Endothelial cell of umbilical vein (primary cell): Measurements from ENCODE around the gene GLRX. TPM values are rescaled to one million over a fixed set of nuclear protein-coding genes. Genes with fewer than 3 reads are reported as not detected.

Experiments
- BruUV-seq: library from RNA; stranded (reverse); fragments of 400-500 nt; replicated peaks from 2 replicates; lab custom pipeline; 2021; lab: Mats Ljungman, UMichigan
- CTCF ChIA-PET: fragments of 300-600, 350-600 bp; sonication (Branson Sonifier 250); formaldehyde crosslinking; loops from one replicate; lab custom pipeline; 2021; ENCODE audit warnings: antibody characterized with exemption, inconsistent platforms; lab: Charles Lee
- POLR2A ChIA-PET: fragments of 300-600, 350-600 bp; sonication (Branson Sonifier 250); formaldehyde crosslinking; loops from one replicate; lab custom pipeline; 2021; ENCODE audit warnings: antibody characterized with exemption, inconsistent platforms; lab: Charles Lee
- DNase-seq: peaks from one replicate; pipeline ENCODE4 v3.0.0-alpha.2; 2011; ENCODE audit warnings: low read depth, low spot score
- FAIRE-seq: peaks from 2 replicates; lab custom pipeline; 2011; peaks lifted over from hg19 to GRCh38; lab: Jason Lieb, UNC
- H2AFZ ChIP-seq: 2 replicates; pipeline ENCODE4 v1.6.0; 2012; ENCODE audit warnings: low read depth, low read length, control low read depth, inconsistent platforms
- H3K27ac ChIP-seq: 2 replicates; pipeline ENCODE4 v1.5.1; 2011; ENCODE audit warnings: low read depth, mild to moderate bottlenecking, control low read depth, low read length, moderate library complexity; ENCODE audit not compliant: insufficient read depth
- H3K27me3 ChIP-seq, 2 experiments: 2 replicates each; pipeline versions ENCODE4 v1.6.0 to v1.6.1; 2011; ENCODE audit warnings: low read length in 2 of 2, mixed read lengths in 1 of 2; ENCODE audit not compliant: control insufficient read depth in 2 of 2, insufficient read depth in 2 of 2
- H3K36me3 ChIP-seq, 2 experiments: 2 replicates in 1 of 2; 3 replicates in 1 of 2; pipeline ENCODE4 v1.5.1; 2011; ENCODE audit warnings: low read length in 2 of 2, mild to moderate bottlenecking in 1 of 2, moderate library complexity in 1 of 2; ENCODE audit not compliant: control insufficient read depth in 2 of 2, insufficient read depth in 2 of 2; ENCODE audit errors: extremely low read depth in 1 of 2
- H3K4me1 ChIP-seq: 3 replicates; pipeline ENCODE4 v1.5.1; 2011; ENCODE audit warnings: mild to moderate bottlenecking, low read length; ENCODE audit not compliant: control insufficient read depth, insufficient read depth; ENCODE audit errors: extremely low read depth
- H3K4me2 ChIP-seq: 2 replicates; pipeline ENCODE4 v1.6.1; 2011; ENCODE audit warnings: low read length, control low read depth, mixed read lengths; ENCODE audit not compliant: insufficient read depth
- H3K4me3 ChIP-seq, 3 experiments: fragments of 200-600 bp in 1 of 3; sonication (generic), shearing (Covaris generic) in 1 of 3; replicated peaks in 1 of 3; 2 replicates each; pipeline ENCODE4 v1.5.1; 2011 to 2016; ENCODE audit warnings: control low read depth in 3 of 3, low read length in 3 of 3, mild to moderate bottlenecking in 2 of 3, inconsistent platforms in 1 of 3, low read depth in 1 of 3, moderate library complexity in 1 of 3; ENCODE audit not compliant: insufficient read depth in 1 of 3
- H3K79me2 ChIP-seq: 2 replicates; pipeline ENCODE4 v1.6.0; 2012; ENCODE audit warnings: low read length, inconsistent platforms; ENCODE audit not compliant: control insufficient read depth, insufficient read depth
- H3K9ac ChIP-seq: replicated peaks from 2 replicates; pipeline ENCODE3; 2011; ENCODE audit warnings: low read length, control low read depth; ENCODE audit not compliant: insufficient read depth; ENCODE audit errors: extremely low read depth
- H3K9me1 ChIP-seq: replicated peaks from 3 replicates; pipeline ENCODE4 v1.6.0; 2011; ENCODE audit warnings: mild to moderate bottlenecking, low read length; ENCODE audit not compliant: control insufficient read depth, insufficient read depth; ENCODE audit errors: extremely low read depth
- H3K9me3 ChIP-seq: replicated peaks from 2 replicates; pipeline ENCODE4 v1.5.1; 2012; ENCODE audit warnings: low read length, inconsistent platforms; ENCODE audit not compliant: control insufficient read depth, insufficient read depth
- H4K20me1 ChIP-seq: replicated peaks from 2 replicates; pipeline ENCODE3; 2011; ENCODE audit warnings: mild to moderate bottlenecking, low read length; ENCODE audit not compliant: control insufficient read depth, insufficient read depth; ENCODE audit errors: extremely low read depth
- EZH2 ChIP-seq: IDR thresholded peaks from 2 replicates; pipeline ENCODE4 v1.6.1; 2012; ENCODE audit warnings: borderline replicate concordance, low read depth, mild to moderate bottlenecking, moderate library complexity, low read length, inconsistent platforms; ENCODE audit not compliant: severe bottlenecking
- FOS ChIP-seq: IDR thresholded peaks from 2 replicates; pipeline ENCODE4 v1.6.1; 2011; ENCODE audit warnings: mild to moderate bottlenecking, low read length, moderate library complexity, borderline replicate concordance; ENCODE audit not compliant: insufficient read depth
- GATA2 ChIP-seq: IDR thresholded peaks from 2 replicates; pipeline ENCODE4 v1.7.0; 2011; ENCODE audit warnings: low read depth, mild to moderate bottlenecking, moderate library complexity, mixed read lengths, low read length; ENCODE audit not compliant: insufficient read length, insufficient read depth
- JUN ChIP-seq: IDR thresholded peaks from 2 replicates; pipeline ENCODE4 v1.6.1; 2011; ENCODE audit warnings: borderline replicate concordance, low read depth; ENCODE audit not compliant: insufficient read length, insufficient read depth
- MYC ChIP-seq: IDR thresholded peaks from one replicate; pipeline ENCODE4 v1.6.1; 2011; ENCODE audit warnings: mild to moderate bottlenecking, low read depth, low read length
- POLR2A ChIP-seq: IDR thresholded peaks from 2 replicates; pipeline ENCODE4 v1.6.1; 2012; ENCODE audit warnings: low read depth, mild to moderate bottlenecking, control low read depth, low read length
- POLR2AphosphoS5 ChIP-seq: IDR thresholded peaks from 2 replicates; pipeline ENCODE4 v1.6.1; 2012; ENCODE audit warnings: low read depth, mild to moderate bottlenecking, control low read depth, low read length, moderate library complexity; ENCODE audit not compliant: insufficient read depth
- dilution Hi-C: fragments of 300-500 bp; cut with MboI; formaldehyde crosslinking; loops from one replicate; pipeline ENCODE4 v1.15.0; 2019; ENCODE audit warnings: low sequenced_read_pairs; ENCODE audit not compliant: extremely low pct_ligation_motif_present
- intact Hi-C: fragments of 100-400 bp; cut with micrococcal nuclease; formaldehyde crosslinking; loops from one replicate; pipeline ENCODE4 v1.10.0; 2022
- polyA plus RNA-seq, 4 experiments: library from polyadenylated mRNA; depleted of rRNA in 3 of 4; stranded (reverse) in 3 of 4; unstranded in 1 of 4; fragments of >200 nt; gene quantifications; 2 replicates each; pipeline versions ENCODE4 v1.2.1 to v1.2.3, GENCODE V29; 2011 to 2012; ENCODE audit warnings: missing spikeins in 1 of 4
- total RNA-seq: library from RNA; stranded (reverse); gene quantifications from 2 replicates; pipeline ENCODE4 v1.2.3, GENCODE V29; 2021
- TF ChIP-seq, protein P1 (sequence below), 2 donors: IDR thresholded peaks; 1 replicate in 1 of 2; 2 replicates in 1 of 2; pipeline ENCODE4 v1.5.1; 2011; ENCODE audit warnings: low read length in 2 of 2, mild to moderate bottlenecking in 2 of 2, moderate library complexity in 2 of 2, control low read depth in 1 of 2, inconsistent platforms in 1 of 2, low read depth in 1 of 2; ENCODE audit not compliant: insufficient read depth in 1 of 2; ENCODE audit errors: extremely low read depth in 1 of 2
- TF ChIP-seq, protein P2 (sequence below): IDR thresholded peaks from 2 replicates; pipeline ENCODE4 v1.6.1; 2011; ENCODE audit not compliant: insufficient read depth, insufficient read length

GLRX gene
- total and polyA plus RNA-seq, 2 donors (not counting 3 experiments of a cell fraction or from before 2014, with no cell fraction given), result 14.2 to 40.3 TPM

DNA sequence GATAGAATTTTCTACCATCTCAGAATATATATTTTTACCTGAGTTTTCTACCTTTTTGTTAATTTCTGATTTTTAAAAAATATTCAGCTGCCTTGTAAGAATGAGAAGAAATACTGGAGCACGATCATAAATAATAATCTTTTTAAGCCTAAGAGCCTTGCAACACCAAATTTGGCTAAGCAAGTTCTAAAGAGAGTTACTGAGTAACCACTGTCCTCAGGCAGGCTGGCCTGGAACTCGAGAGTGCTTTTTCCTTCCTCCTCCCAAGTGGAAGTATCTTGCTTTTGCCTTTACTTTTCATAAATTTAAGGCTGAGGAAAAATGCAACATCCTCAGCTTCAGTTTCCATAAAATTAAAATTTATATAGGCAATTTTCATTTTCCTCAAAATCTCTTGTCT lies 21.0 kb downstream of the GLRX start:
- no peak overlapping the region for H2AFZ ChIP-seq
- dilution Hi-C loops (no loop called here), intact Hi-C loops (no loop called here)
- no peaks in the 10 kb centered on the region for H4K20me1 ChIP-seq
- POLR2A ChIA-PET, result no interaction called here
- no peak for TF ChIP-seq MYC
- no peak for TF ChIP-seq FOS
- TF ChIP-seq JUN, result no peak
- TF ChIP-seq, protein P1, sequence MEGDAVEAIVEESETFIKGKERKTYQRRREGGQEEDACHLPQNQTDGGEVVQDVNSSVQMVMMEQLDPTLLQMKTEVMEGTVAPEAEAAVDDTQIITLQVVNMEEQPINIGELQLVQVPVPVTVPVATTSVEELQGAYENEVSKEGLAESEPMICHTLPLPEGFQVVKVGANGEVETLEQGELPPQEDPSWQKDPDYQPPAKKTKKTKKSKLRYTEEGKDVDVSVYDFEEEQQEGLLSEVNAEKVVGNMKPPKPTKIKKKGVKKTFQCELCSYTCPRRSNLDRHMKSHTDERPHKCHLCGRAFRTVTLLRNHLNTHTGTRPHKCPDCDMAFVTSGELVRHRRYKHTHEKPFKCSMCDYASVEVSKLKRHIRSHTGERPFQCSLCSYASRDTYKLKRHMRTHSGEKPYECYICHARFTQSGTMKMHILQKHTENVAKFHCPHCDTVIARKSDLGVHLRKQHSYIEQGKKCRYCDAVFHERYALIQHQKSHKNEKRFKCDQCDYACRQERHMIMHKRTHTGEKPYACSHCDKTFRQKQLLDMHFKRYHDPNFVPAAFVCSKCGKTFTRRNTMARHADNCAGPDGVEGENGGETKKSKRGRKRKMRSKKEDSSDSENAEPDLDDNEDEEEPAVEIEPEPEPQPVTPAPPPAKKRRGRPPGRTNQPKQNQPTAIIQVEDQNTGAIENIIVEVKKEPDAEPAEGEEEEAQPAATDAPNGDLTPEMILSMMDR (IDR thresholded peaks at IDR 0.05; ENCODE audit: extremely low read depth in 1 of 2, insufficient read depth in 1 of 2, low read depth in 1 of 2, low read length in 2 of 2), result no peak
- TF ChIP-seq EZH2, result no peak
- no peak for TF ChIP-seq GATA2
- TF ChIP-seq, protein P2, sequence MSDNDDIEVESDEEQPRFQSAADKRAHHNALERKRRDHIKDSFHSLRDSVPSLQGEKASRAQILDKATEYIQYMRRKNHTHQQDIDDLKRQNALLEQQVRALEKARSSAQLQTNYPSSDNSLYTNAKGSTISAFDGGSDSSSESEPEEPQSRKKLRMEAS, result no peak
- TF ChIP-seq POLR2A, result no peak
- no peak for TF ChIP-seq POLR2AphosphoS5
- no peaks in the 10 kb centered on the region for H3K36me3 ChIP-seq
- no peaks in the 10 kb centered on the region for H3K9me1 ChIP-seq
- no peaks in the 10 kb centered on the region for H3K9me3 ChIP-seq
- H3K27ac ChIP-seq, result no peak overlapping the region
- CTCF ChIA-PET, result interaction anchor here (1.6 kb wide), 1 partner anchor 20 kb away, joined by 6 read pairs; no protein-coding TSS in a partner anchor
- no peak for DNase-seq
- H3K4me2 ChIP-seq, result no peak overlapping the region
- no peak overlapping the region for H3K9ac ChIP-seq
- H3K27me3 ChIP-seq, result no peaks in the 10 kb centered on the region
- H3K4me3 ChIP-seq, result no peak overlapping the region
- no peaks in the 10 kb centered on the region for H3K4me1 ChIP-seq
- no peaks in the 10 kb centered on the region for H3K79me2 ChIP-seq
- no peak for FAIRE-seq
- BruUV-seq, result no TSS peak
